GM18861 (cell line): ENCODE measurements around the gene SNAI3.

ENCODE experiments used
- ATAC-seq: cut with Tn5 transposase; IDR thresholded peaks from one replicate; pipeline ENCODE4 v1.9.1; 2021; ENCODE audit not compliant: unreplicated experiment

SNAI3 gene

DNA sequence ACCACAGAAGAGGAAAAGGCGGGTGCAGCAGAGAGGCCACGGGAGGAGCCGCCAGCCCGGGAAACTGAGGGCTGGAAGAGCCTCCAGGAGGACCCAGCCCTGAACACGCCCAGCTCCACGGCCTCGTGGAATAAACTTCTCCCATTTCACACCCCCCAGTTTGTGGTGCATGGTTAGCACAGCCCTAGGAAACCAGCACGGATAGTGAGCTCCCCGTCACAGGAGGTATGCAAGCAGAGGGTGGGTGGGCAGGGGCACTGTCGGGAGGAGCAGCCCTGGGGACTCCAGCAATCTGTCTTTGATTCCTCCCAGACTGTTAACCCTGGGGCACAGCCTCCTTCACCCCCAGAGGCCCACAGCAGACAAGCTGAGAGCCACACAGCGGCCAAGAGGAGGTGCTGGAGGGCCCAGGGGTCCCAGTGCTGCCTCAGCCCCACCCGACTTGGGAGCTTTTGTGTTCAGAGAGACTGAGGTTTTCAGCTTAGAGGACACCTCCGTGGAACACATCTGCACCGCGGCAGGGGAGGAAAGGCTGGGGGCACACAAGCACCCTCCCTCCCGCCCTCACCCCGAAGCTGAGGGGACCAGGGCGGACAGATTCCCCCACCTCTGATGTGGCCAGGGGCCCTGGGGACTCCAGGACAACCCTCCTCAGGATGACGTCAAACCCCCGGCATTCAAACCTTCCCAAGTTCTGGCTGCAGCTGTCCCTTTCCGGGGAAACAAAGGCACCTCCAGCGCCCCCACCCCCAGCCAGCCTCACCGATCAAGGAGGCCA is 49.6 kb downstream of the SNAI3 start:
- no peak for ATAC-seq

DNA sequence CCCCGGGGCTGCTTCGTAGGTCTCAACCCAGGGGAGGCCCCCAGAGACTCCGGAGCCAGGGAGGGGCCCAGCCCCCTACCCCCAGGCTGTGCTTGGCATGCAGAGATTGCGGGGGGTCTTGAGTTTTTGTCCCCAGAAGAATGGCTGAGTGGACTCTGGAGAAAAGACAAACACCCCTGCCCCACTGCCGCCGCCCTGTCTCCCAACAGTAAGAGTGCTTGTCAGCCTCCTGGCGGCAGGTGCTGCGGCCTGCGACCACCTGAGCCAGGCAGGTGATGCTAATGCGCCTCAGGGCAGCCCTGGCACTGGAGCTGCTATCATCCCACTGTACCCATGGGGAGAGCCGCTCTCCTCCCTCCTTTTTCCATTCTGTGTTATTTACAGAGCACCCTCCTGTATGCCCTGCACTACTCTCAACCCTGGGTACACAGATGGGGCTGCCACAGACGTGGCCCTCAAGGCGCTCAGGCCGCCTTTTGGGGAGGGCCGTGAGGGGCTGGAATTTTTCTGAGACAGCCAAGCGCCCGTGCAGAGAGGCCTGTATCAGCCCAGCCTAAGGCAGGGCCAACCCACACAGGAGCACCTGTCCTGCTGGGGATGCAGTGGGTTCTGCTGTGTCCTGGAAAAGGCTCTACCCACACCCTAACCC is 50.5 kb downstream of the SNAI3 start:
- ATAC-seq, result no peak

DNA sequence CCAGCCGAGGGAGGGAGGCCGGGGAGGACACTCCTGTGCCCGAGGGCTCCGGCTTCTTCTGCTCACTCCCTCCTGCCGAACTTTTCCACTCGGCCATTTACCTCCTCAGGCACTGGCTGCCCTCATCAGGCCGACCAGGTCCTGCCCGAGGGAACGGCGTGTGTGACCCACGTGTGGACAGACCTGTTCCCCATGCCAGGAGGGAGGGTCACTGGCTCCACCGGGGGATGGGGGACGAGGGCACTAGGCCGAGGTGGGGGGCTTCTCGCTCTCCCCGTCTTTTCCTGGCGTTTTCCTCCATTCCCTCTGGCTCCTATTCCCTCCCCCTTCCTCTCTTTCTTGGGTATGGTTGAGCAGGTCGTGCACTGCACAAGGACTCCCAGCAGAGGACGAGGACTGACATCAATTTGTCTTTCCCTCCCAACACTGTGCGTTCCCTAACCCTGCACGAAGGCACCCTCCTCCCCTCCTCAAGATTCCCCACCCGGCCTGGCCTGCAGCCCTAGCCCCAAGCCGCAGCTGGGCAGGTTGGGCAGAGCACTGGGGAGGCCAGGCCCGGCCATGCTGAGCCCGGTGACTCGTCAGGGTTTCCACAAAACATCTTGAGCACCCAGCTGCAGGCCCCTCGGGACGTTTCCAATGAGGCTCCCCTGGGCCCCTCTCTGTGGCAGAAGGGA is 51.2 kb downstream of the SNAI3 start:
- no peak for ATAC-seq

DNA sequence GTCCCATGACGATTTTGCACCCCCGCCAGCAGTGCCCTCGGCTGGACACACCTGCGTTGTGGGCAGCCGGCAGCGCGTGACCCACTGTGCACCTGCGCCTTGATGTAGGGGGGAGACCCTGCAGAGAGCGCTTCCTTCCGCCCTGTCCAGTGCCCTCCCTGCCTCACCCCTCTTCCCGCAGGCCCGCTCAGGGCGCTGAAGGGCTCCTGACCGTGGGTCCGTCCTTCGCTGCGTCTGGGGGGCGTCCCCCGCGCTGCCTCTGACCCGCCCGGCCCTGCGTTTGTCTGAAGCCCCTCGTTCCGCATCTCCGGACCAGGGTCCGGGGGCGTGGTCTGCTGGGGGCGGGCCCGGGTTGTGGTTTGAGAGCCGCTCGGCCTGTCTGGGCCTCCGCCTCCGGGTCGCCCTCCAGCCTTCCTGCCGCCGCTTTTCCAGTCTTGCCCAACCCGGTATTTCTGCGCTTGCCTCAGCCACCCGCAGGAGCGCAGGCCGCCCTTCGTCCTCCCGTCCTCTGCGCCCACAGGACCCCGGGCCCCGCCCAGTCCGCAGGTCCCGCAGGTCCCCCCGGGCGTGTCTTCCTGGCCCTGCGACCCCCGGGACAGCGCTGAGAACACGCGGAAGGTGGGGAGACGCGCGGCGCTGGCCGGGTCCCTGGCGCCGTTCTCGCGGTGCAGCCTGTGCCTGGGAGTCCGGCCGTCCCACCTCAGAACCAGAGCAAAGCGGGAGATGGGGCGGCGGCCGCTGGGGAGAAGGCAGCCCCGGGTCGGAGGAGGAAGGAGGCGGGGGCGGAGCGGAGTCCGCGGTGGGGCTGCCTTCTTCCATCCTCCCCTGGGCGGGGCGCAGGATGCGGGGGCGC is 51.9 kb downstream of the SNAI3 start:
- ATAC-seq, result peak; percentile 52

DNA sequence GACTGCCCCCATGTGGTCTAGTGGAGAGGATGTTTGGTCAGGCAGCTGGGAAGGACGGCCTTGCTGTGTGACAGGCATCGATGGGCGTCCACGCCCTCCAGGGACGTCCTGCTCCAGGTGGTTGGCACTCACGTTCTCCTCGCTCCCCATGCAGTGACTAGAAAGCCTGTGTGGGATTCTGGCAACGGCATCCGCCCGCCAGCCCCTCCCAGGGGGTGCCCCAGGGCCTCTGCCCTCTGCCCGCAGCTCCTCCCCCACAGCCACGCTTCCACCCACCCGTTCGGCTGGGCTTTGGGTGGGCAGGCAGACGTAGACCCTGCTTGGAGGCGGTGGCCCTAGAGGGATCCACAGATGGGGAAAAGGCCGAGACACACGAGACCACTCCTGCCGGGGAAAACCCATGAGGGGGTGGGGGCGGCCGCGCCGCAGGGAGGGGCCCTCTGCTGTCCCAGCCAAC is 52.6 kb downstream of the SNAI3 start:
- ATAC-seq, result peak; percentile 33

DNA sequence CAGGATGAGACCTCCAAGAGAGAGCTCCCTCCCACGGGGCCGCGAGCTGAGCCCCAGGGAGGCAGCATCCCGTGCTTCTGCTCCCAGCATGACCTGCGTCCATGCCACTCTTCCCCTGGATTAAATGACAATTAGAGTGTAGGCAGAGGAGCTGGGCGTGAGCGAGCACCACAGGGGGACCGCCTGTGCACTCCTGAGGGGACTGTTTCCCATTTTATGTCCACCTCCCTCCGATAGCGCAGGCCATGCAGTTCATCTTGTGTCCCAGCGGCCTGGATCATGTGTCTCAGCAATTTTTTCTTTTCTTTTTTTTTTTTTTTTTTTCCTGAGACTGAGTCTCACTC is 53.7 kb downstream of the SNAI3 start:
- no peak for ATAC-seq

DNA sequence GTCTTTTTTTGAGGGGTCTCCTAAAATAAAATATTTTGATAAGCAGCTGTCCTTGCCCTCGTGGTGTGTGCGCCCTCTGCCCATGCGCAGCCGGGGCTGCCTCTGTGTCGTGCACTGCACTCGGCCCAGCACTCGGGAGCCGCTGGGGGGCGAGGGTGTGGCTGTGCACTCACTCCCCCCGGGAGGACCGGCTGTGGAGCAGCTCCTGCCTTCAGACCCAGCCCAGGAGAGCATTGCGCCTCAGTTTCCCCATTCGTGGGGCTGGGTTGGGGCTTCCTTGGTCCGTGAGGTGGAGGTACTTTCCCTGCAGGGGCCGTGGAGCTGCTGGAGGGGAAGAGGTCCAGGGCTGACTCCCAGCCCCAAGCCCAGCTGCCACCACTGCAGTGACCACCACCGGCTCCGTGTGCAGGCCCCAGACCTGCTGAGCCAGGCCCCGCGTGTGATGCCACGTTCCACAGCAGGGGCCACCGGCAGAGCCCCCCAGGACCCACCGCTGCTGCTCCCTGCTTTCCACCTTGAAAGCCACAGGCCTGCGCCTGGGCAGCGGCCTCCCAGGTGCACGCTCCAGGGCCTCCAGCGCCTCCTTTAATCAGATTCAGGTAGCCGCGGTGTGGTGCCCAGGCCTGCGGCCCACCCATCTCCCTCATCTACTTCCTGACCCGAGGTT is 54.3 kb downstream of the SNAI3 start:
- ATAC-seq, result no peak

DNA sequence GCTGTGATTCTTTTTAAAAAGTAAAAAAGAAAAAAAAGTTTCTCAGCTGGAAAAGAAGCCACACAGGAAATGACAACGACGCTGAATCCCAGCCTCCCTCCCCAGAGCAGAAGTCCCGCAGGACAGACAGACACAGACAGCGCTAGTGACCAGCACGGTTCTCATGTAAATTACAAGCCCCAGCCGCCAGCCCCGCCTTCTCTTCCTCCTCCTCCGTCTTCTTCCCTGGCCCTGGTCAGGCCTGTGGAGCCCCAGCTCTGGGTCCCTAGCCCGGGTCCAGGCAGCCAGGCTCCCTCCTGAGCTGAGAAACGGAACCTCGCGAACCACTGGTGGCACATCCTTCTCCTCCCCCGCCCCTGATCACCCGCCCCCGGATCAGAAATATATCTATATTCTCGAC is 54.9 kb downstream of the SNAI3 start:
- ATAC-seq, result no peak

DNA sequence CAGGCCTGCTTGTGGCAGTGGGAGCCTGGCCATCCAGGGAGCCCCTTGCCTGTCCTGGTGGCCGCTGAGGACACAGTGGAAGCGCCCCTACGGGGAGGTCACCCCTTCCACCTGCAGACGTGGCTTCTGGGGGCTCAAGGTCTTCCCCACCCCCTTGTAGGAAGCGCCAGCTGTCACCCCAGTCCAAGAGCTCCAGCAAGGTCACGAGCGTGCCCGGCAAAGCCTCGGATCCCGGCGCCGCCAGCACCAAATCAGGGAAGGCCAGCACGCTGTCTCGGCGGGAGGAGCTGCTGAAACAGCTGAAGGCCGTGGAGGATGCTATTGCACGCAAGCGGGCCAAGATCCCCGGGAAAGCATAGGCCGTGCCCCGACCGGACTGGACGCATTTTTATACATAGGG is 55.4 kb downstream of the SNAI3 start:
- no peak for ATAC-seq

DNA sequence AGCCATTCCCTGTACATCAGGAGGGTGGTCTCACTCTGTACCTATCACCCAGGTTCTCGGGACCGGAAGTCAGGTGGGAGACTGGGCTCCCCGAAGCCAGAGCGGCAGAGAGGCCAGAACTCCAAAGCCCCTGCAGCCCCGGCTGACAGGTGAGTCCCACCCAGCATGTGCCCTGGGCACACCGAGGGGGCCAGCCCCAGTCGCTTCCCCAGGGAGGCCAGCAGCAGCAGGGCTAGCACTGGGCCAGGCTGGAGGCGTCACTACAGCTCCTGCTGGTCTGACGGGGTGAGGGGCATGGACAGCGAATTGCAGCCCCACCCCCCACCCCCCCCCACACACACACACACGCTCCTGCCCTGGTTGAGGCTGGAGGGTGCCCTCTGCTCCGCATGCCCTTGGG is 55.9 kb downstream of the SNAI3 start:
- ATAC-seq, result no peak

DNA sequence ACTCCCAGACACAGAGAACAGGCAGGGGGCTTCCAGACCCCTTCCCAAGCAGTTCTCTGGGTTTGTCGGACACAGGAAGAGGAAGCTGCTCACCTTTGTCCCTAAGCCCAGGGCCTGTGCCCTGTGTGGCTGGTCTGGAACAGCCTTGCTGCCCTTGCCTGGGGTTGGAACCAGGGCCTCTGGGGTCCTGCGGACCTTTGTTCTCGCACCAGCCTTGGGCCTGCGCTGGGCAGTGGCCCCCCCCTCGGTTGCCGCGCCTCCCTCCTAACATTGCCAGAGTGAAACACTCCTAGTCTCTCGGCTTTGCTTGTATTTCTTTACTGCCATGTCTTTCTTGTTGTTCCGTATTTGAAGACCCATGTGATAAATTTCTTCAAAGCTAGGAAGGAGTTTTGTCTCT is 56.5 kb downstream of the SNAI3 start:
- ATAC-seq, result no peak

DNA sequence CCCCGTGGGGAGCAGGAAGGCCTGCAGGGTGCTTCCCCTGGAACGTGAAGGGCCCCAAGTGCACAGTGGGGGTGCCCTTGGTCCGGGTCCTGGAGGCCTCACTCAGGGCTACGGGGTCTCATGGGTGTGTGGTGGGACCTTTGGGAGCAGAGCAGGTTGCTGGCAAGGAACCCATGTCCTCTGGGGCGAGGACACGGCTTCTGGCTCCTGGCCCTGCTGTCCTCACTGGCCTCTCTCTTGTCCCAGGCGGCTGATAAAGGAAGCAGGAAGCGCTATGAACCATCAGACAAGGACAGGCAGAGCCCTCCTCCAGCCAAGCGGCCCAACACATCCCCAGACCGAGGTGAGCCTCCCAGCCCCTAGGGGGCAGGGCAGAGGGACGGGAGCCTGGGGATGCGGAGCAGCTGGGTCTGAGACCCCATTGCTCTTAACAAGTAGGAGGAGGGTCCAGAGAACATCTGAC is 57.8 kb downstream of the SNAI3 start:
- ATAC-seq, result no peak
